Measurements from ENCODE around the gene ZFYVE9. TPM values are rescaled to one million over a fixed set of nuclear protein-coding genes. Genes with fewer than 3 reads are reported as not detected.

ZFYVE9 gene
- total and polyA plus RNA-seq, 9 of the 15 experiments (the other 6 are each of a cell fraction or from before 2014, with no cell fraction given), result 0.52 to 14.4 (median 8.9) TPM

DNA sequence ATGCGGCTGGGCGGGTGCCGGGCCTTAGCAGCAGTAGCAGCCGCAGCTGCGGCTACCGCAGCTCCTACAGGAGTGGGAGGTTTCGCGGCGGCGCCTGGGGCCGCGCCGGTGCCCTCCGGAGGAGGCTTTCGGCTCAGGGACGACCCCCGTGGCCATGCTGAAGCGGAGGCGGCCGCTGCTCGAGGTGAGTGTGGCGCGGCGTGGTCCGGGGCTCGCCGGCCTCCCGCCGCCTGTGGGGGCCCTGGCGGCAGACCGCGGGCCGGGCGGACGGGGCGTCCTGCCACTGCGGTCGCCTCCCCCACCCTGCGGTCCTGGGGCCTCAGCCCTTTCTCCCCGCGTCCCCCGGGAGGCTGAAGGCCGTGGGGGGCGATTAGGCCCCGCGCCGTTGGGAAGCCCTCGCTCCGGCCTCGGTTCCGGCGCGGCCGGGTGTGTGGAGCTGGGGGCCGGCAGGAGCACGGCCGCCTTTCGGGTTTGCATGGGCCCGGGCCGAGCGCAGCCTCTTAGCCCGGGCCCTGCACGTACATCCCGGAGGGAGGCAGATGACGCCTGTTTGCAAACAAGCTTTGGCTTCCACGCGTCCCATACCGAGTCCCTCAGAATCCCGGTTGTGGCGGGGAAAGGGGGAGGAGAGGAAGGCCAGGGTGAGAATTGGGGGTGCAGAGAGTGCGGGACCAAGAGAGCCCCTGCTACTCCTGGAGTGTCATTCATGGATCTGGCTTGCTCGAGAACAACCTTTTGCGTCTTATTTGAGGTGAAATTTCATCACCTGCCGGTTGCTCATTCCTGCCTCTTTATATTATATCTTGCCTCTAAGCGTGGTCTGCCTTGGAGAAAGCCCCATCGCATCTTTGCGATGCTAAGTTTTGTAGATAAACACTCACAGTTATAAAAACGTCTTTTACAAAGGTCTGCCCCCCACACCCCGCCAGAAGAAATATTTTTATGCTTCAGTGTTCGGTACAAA is 613 bp downstream of the ZFYVE9 start (continued):
- peak; percentile 25; the same call in 1 of the 2 replicates for TF ChIP-seq DMBX1 (CRISPR knock-in tag; IDR thresholded peaks at IDR 0.05; ENCODE audit: borderline replicate concordance)
- TF ChIP-seq CREB3L1 (IDR thresholded peaks at IDR 0.05; ENCODE audit: borderline replicate concordance, low read depth), result no peak; the same call in 1 of the 2 replicates
- TF ChIP-seq HMBOX1 (IDR thresholded peaks at IDR 0.05), result no peak
- TF ChIP-seq MAZ (CRISPR knock-in tag; conservative IDR thresholded peaks at IDR 0.05 in 1 of 2, IDR thresholded peaks at IDR 0.05 in 1 of 2), result peak in 1 of 2 experiments; percentile 75
- TF ChIP-seq REST (IDR thresholded peaks at IDR 0.05; ENCODE audit: borderline replicate concordance), result no peak
- TF ChIP-seq REST (CRISPR knock-in tag; IDR thresholded peaks at IDR 0.05; ENCODE audit: low read depth), result 0 out of 2 replicates have a peak, but pooled peaks have one; percentile 67
- TF ChIP-seq, protein P1, sequence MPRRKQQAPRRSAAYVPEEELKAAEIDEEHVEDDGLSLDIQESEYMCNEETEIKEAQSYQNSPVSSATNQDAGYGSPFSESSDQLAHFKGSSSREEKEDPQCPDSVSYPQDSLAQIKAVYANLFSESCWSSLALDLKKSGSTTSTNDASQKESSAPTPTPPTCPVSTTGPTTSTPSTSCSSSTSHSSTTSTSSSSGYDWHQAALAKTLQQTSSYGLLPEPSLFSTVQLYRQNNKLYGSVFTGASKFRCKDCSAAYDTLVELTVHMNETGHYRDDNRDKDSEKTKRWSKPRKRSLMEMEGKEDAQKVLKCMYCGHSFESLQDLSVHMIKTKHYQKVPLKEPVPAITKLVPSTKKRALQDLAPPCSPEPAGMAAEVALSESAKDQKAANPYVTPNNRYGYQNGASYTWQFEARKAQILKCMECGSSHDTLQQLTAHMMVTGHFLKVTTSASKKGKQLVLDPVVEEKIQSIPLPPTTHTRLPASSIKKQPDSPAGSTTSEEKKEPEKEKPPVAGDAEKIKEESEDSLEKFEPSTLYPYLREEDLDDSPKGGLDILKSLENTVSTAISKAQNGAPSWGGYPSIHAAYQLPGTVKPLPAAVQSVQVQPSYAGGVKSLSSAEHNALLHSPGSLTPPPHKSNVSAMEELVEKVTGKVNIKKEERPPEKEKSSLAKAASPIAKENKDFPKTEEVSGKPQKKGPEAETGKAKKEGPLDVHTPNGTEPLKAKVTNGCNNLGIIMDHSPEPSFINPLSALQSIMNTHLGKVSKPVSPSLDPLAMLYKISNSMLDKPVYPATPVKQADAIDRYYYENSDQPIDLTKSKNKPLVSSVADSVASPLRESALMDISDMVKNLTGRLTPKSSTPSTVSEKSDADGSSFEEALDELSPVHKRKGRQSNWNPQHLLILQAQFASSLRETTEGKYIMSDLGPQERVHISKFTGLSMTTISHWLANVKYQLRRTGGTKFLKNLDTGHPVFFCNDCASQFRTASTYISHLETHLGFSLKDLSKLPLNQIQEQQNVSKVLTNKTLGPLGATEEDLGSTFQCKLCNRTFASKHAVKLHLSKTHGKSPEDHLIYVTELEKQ (CRISPR knock-in tag; IDR thresholded peaks at IDR 0.05), result no peak
- TF ChIP-seq SRSF1 (IDR thresholded peaks at IDR 0.05; ENCODE audit: low read depth, low read length), result 0 out of 2 replicates have a peak, but pooled peaks have one; percentile 59
- TF ChIP-seq HMGN3 (IDR thresholded peaks at IDR 0.05; ENCODE audit: borderline replicate concordance, extremely low read depth, insufficient read length, low read depth, low read length), result no peak

All from K562 (cell line).